Ovary (tissue), 10 donors: ENCODE data around the gene RPL27A. TPM values are rescaled to one million over a fixed set of nuclear protein-coding genes. Genes with fewer than 3 reads are reported as not detected.
A peak's percentile ranks its signal among the peaks of the same experiment; 100 is the strongest.

Experiments used
- DNase-seq, 5 donors: peaks; one replicate each; pipeline ENCODE4 v3.0.0-alpha.2; 2019 to 2020
- H3K27ac ChIP-seq, 2 donors: fragments of 200-600 bp; one replicate each; pipeline versions ENCODE4 v1.5.1 to v1.8.0; 2019 to 2022
- H3K27me3 ChIP-seq: fragments of 200-600 bp; one replicate; pipeline ENCODE4 v1.8.0; 2022
- H3K36me3 ChIP-seq: fragments of 200-600 bp; sonication (generic); one replicate; pipeline ENCODE4 v1.5.1; 2019
- H3K4me1 ChIP-seq: one replicate; pipeline ENCODE4 v1.8.1; 2013; ENCODE audit warnings: mild to moderate bottlenecking, moderate library complexity; ENCODE audit not compliant: insufficient read depth
- H3K4me3 ChIP-seq: fragments of 200-600 bp; sonication (generic); one replicate; pipeline ENCODE4 v1.5.1; 2017
- H3K9me3 ChIP-seq, 2 donors: fragments of 200-600 bp in 1 of 2; sonication (generic) in 1 of 2; one replicate each; pipeline versions ENCODE4 v1.5.1 to v1.8.1; 2013 to 2019; ENCODE audit warnings: mild to moderate bottlenecking in 1 of 2, moderate library complexity in 1 of 2
- CTCF ChIP-seq, 3 donors: fragments of 450-650 bp in 2 of 3; fragments of 200-600 bp in 1 of 3; IDR thresholded peaks; one replicate each; pipeline versions ENCODE4 v1.5.1 to v1.8.0; 2016 to 2022; ENCODE audit warnings: antibody characterized with exemption in 3 of 3, mild to moderate bottlenecking in 1 of 3
- EP300 ChIP-seq: sonication (generic); formaldehyde crosslinking; IDR thresholded peaks from one replicate; pipeline ENCODE4 v1.6.1; 2017; ENCODE audit warnings: antibody characterized with exemption
- POLR2A ChIP-seq: fragments of 450-650 bp; IDR thresholded peaks from one replicate; pipeline ENCODE4 v1.6.1; 2017; ENCODE audit warnings: antibody characterized with exemption, mild to moderate bottlenecking, moderate library complexity
- WGBS, 3 donors: extraction: QIAGEN DNeasy Blood & Tissue Kit in 1 of 3; methylation state at CpG; one replicate each; pipeline versions ENCODE4 v1.1.5 to v1.1.7; 2013 to 2017; 5-methylcytosine and 5-hydroxymethylcytosine counted together
- intact Hi-C, 4 donors: fragments of 100-400 bp; cut with DNase I; formaldehyde crosslinking; loops; one replicate each; pipeline versions ENCODE4 v1.11.0 to v1.15.1; 2022 to 2023
- long read RNA-seq, 3 donors: library from polyadenylated mRNA in 2 of 3; unstranded in 2 of 3; transcript quantifications; one replicate each; pipeline ENCODE4 v2.0.0 and lab custom pipeline, GENCODE V29; 2021 to 2026
- polyA plus RNA-seq, 2 donors: library from polyadenylated mRNA; stranded (reverse); fragments of 200-250 nt in 1 of 2; fragments of 350-450 nt in 1 of 2; fragmentation: Illumina TruSeq in 1 of 2; extraction: RNeasy Lipid Tissue Mini Kit (QIAGEN cat#74804) in 1 of 2; gene quantifications; one replicate each; pipeline ENCODE4 v1.2.3, GENCODE V29; 2013 to 2014
- total RNA-seq, 7 donors: library from RNA; depleted of rRNA in 2 of 7; stranded (reverse); fragments of >200 nt in 2 of 7; fragmentation: NEBNext Ultra II Directional in 3 of 7; extraction: Animal tissue kit (Norgen Biotek cat#: 25700) in 3 of 7; gene quantifications; one replicate each; pipeline versions ENCODE4 v1.1.0 to v1.2.4, GENCODE V29; 2016 to 2023
- donor health status: DM: no; HTN: no; CAD: no; lungs with moderate emphysema.
- donor health status: DM: no; HTN: no; CAD: no.
- donor health status: Bipolar disorder and iron deficiency.
- donor health status: DM: yes; HTN: yes; CAD: no.
- donor health status: DM: no; HTN: no; CAD: no.
- donor health status: DM: yes; HTN: yes; CAD: no.

RPL27A gene
- total RNA-seq (1,000 to 10,000 TPM in 6 of 7 donors, 100 to 1,000 TPM in 1; 986 to 2,251 (median 1,304) TPM), polyA plus RNA-seq (1,000 to 10,000 TPM; 3,412 to 6,011 TPM)
- long read RNA-seq, donor 1, full-length matches to known transcripts, result 209 of 226 reads
- long read RNA-seq, donor 1, partial matches to known transcripts, result 4 of 226 reads
- long read RNA-seq, donor 1, other reads (novel, unspliced or antisense), result 13 of 226 reads
- long read RNA-seq, donor 2, full-length matches to known transcripts, result 865 of 997 reads
- long read RNA-seq, donor 2, partial matches to known transcripts, result 105 of 997 reads
- long read RNA-seq, donor 2, other reads (novel, unspliced or antisense), result 27 of 997 reads
- long read RNA-seq, donor 3, full-length matches to known transcripts, result 407 of 431 reads
- long read RNA-seq, donor 3, partial matches to known transcripts, result 11 of 431 reads
- long read RNA-seq, donor 3, other reads (novel, unspliced or antisense), result 13 of 431 reads

DNA sequence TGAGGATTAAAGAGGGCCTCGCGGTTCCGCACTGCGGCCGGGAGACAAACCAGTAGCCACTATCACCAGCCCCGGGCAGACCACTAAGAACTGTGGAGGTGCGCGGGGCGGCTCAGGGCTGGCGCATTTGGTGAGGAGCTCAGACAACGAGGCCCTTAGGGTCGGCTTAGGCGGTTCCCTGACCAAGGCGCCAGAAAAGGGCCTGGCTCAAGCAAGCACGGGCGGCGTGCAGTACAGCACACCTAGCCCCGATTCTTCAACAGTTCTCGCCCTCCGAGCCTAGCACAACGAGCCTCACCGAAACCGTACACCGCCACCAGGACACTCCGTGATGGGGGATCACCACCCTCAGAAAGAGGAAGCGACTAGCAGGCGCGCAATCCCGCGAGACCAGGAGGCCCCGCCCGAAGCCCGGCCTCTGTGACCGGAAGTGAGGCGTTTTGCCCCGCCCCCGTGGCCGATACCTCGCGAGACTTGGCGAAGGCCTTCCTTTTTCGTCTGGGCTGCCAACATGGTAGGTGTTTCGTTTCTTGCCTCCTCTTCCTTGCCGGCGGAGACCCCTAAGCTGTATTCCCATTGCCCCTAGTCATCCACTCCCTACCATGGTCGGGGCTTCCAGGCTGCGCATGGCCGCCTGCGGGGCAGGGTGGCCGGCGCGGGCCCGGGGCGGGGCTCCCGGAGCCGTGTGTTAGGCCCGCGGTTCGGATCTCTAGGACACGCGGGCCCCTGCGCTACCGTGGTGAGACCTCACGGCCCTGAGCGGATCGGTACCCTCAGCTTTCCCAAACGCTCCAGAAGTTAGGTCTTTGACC, at the start of gene RPL27A, which contains the start of gene TRIM66:
RPL27A (plus strand) TSS at position 490 of the 812 bp plus-strand sequence; CDS start at position 512, 22 bp downstream.
TRIM66 (minus strand) TSS at position 363 of the 812 bp plus-strand sequence. CDS start 10,391 bp downstream, outside the sequence.
- DNase-seq, result peak; percentile 99 to 100 (median 100)
- no peaks in the 10 kb centered on the region for H3K9me3 ChIP-seq
- intact Hi-C loops, result loop anchor here in 1 of 4 donors (5.0 kb wide), 1 partner anchor 130 kb away; a partner anchor contains a TSS
- H3K36me3 ChIP-seq, result no peaks in the 10 kb centered on the region
- 0 to 1% (median 0%) methylated on average over 66 to 67 of the region's 67 CpGs for WGBS, 3 donors
- H3K4me1 ChIP-seq, result peaks cover 8% of the 10 kb centered on the region
- no peaks in the 10 kb centered on the region for H3K27me3 ChIP-seq
- H3K4me3 ChIP-seq, result peak within 1 kb of the TSS; percentile 97
- peak; percentile 40 for TF ChIP-seq EP300
- peak; percentile 7 to 59 (median 52) for TF ChIP-seq CTCF (IDR thresholded peaks at IDR 0.05)
- peak; percentile 100 for TF ChIP-seq POLR2A
- peak within 1 kb of the TSS; percentile 69 to 91 for H3K27ac ChIP-seq

- no peaks in the 10 kb centered on the region for H3K36me3 ChIP-seq
- intact Hi-C loops, result no loop called here
- H3K4me1 ChIP-seq, result no peaks in the 10 kb centered on the region
Observed at GRCh38 chr11:8634498-8634897, 48.1 kb upstream of the RPL27A start.

GRCh38 chr11:8636127-8636526, 46.5 kb upstream of the RPL27A start:
- no peak for TF ChIP-seq POLR2A
- TF ChIP-seq EP300, result no peak
- no peak for TF ChIP-seq CTCF (IDR thresholded peaks at IDR 0.05)
- Histone ChIP-seq H3K4me3 (no peak overlapping the region), H3K9me3 (no peaks in the 10 kb centered on the region), H3K27ac (no peak overlapping the region), H3K27me3 (no peaks in the 10 kb centered on the region), H3K36me3 (no peaks in the 10 kb centered on the region), H3K4me1 (no peaks in the 10 kb centered on the region)
- WGBS, 3 donors, result 77 to 97% (median 97%) methylated on average over 2 of the region's 2 CpGs
- no peak for DNase-seq
- intact Hi-C loops, result no loop called here

More at GRCh38 chr11:8634498-8634897, 48.1 kb upstream of the RPL27A start:
- no peak for DNase-seq
- WGBS, 3 donors, result 93 to 96% (median 94%) methylated on average over 6 of the region's 6 CpGs
- TF ChIP-seq EP300 (no peak), CTCF (IDR thresholded peaks at IDR 0.05) (no peak), POLR2A (no peak)
- Histone ChIP-seq H3K4me3 (no peak overlapping the region), H3K27me3 (no peaks in the 10 kb centered on the region), H3K9me3 (no peaks in the 10 kb centered on the region), H3K27ac (no peak overlapping the region)

GRCh38 chr11:8638300-8638699, 44.3 kb upstream of the RPL27A start:
- Histone ChIP-seq H3K4me1 (no peaks in the 10 kb centered on the region), H3K4me3 (no peak overlapping the region), H3K9me3 (no peaks in the 10 kb centered on the region), H3K27me3 (no peaks in the 10 kb centered on the region), H3K36me3 (no peaks in the 10 kb centered on the region), H3K27ac (no peak overlapping the region)
- no peak for TF ChIP-seq CTCF (IDR thresholded peaks at IDR 0.05)
- TF ChIP-seq EP300, result no peak
- TF ChIP-seq POLR2A, result no peak
- WGBS, 3 donors, result 60 to 73% (median 71%) methylated on average over 5 of the region's 5 CpGs
- DNase-seq, result no peak
- intact Hi-C loops, result no loop called here
